A673 (cell line): ENCODE results near the gene SLC38A2.

ENCODE experiments used
- EZH2 ChIP-seq: fragments of 200-600 bp; sonication (generic); IDR thresholded peaks from 2 replicates; pipeline ENCODE4 v1.6.1; 2017; ENCODE audit warnings: borderline replicate concordance, low read depth, mild to moderate bottlenecking, mixed read lengths, antibody characterized with exemption, low read length; ENCODE audit not compliant: poor library complexity, severe bottlenecking
- TF ChIP-seq, protein P1 (sequence below): fragments of 300-800, 200-600 bp; sonication (generic); conservative IDR thresholded peaks from 2 replicates; pipeline ENCODE4 v1.5.1; 2017; ENCODE audit warnings: low read depth, mild to moderate bottlenecking, antibody characterized with exemption, low read length, moderate library complexity, mixed read lengths

DNA sequence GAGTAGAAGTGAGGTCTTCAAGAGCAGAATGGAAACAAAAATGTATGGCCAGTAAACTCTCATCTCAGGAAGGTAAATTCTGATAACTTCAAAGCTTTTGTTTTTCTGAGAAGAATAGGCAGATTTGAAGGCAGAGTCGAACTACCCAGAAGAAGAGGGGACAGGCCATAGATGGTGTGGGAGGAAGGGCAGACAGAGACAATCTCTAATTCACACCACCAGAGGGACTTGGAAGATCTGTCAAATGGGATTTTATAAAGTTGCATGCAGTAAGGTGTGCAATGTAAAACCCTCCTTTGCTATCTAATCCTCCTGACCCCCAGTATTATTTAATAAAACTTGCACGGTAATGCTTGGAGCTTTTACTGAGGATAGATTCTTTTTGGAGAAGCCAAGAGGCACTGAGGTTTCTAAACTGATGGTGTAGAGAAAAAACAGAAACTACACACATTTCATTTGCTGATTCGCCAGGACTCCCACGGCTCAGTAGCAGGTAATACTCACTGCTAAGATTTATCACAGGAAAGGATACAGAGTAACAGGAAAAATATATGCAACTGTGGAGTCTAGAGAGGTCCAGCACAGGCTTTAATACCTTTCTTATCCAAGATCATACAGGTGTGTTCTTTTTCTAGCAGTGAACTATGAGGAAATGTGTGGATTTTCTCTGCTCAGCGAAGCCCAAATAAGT lies 18.3 kb downstream of the SLC38A2 start:
- TF ChIP-seq, protein P1, sequence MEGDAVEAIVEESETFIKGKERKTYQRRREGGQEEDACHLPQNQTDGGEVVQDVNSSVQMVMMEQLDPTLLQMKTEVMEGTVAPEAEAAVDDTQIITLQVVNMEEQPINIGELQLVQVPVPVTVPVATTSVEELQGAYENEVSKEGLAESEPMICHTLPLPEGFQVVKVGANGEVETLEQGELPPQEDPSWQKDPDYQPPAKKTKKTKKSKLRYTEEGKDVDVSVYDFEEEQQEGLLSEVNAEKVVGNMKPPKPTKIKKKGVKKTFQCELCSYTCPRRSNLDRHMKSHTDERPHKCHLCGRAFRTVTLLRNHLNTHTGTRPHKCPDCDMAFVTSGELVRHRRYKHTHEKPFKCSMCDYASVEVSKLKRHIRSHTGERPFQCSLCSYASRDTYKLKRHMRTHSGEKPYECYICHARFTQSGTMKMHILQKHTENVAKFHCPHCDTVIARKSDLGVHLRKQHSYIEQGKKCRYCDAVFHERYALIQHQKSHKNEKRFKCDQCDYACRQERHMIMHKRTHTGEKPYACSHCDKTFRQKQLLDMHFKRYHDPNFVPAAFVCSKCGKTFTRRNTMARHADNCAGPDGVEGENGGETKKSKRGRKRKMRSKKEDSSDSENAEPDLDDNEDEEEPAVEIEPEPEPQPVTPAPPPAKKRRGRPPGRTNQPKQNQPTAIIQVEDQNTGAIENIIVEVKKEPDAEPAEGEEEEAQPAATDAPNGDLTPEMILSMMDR, result peak; percentile 38; the same call in 1 of the 2 replicates
- no peak for TF ChIP-seq EZH2
